IPS-18c (cell line): Measurements from ENCODE around the gene MAST4.

Source experiments
- H3K4me3 ChIP-seq: 2 replicates; pipeline ENCODE4 v1.7.0; 2013; ENCODE audit warnings: low read depth, mild to moderate bottlenecking, low read length, moderate library complexity; ENCODE audit not compliant: insufficient read depth
- H3K9me3 ChIP-seq: one replicate; pipeline ENCODE4 v1.6.1; 2013; ENCODE audit warnings: mild to moderate bottlenecking, low read length, moderate library complexity; ENCODE audit not compliant: control insufficient read depth, insufficient read depth

MAST4 gene

DNA sequence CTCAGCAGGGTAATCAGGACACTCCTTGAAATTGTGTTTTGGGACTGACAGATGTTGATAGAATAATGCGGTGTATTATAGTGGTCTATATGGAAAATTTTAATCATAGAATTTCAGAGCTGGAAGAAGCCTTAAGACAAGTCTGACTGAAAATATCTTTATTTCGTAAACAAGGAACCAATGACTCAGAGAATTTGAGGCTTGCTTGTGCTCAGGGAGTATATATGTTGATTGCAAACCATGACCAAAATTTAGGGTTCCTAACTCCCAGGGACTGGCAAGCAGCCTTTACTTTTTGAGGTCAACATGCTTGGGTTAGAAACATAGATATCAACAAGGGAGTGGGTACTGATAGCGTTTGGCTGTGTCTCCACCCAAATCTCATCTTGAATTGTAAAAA is 313.2 kb downstream of the MAST4 start:
- no peak overlapping the region for H3K4me3 ChIP-seq
- peaks cover 3% of the 10 kb centered on the region for H3K9me3 ChIP-seq

DNA sequence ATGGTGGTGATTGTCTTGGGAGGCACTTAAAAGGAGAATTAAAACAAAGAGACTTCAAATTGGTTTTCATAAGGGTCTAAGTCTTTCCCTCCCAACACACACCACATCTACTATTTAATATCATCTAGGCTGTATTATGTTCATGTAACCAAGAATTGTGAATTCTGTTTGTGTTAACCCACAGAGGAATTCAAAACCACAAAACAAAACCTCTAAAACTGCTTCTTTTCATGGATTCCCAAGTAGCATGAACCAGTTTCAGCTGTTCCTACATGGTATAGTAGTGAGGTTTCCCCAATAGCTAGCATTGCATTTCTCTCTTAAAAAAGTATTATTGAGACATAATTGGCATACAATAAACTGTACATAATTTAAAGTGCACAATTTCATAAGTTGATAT is 316.6 kb downstream of the MAST4 start:
- Histone ChIP-seq H3K9me3 (peaks cover 3% of the 10 kb centered on the region), H3K4me3 (no peak overlapping the region)

DNA sequence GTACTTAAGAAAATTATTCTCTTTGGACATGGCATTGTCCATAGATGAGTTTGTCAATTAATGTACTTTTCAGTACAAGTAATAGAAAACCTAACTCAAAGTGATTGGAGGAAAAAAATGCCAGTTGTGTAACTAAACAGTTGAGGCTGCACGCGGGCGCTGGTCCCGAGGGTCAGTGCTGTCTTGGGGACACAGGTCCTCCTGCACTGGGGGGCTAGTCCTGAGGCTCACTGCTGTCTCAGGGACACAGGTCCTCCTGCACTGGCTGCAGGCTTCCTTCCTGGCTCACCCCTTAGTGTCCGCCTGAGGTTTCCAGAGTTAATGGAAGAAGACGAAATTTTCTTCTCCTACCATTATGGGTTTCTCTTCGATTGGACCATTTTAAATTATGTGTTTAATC is 319.3 kb downstream of the MAST4 start:
- H3K4me3 ChIP-seq: no peak overlapping the region
- no peaks in the 10 kb centered on the region for H3K9me3 ChIP-seq

DNA sequence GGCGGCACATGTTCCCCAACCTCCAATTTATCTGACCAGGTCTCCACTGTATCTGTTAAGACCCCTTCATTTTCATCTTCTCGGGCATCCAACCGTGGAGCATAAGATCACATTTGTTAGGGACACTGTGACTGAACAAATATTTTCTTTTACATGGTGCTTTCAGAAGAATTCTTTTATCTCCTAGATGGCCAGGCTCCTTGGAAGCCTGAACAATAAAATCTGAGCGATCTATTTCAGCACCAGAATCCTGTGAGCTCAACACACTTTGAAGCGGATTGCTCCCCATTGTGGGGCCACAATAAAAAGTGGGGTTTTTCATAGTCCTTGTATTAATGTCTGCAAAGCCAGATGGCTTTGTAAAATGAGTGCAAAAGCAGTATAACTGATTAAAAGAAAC is 326.7 kb downstream of the MAST4 start:
- H3K9me3 ChIP-seq: peaks cover 2% of the 10 kb centered on the region
- H3K4me3 ChIP-seq: no peak overlapping the region

DNA sequence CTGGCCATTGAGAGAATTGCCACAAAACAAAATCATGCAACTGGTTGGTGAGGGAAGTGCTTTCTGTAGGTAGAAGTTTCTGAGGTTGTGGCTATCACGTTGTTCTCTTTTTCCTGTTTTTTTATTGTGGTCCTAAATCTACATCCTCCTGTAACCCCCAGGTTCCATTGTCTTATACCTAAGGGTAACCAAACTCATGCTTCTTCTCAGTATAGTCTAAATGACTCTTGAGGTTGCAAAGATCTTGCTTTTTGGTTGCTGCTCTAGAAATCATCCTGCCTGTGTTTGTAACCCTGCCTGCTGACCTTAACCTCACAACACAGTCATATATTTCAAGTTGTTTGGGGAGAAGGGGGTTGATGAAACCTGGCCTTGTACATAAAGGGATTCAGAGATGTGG is 327.3 kb downstream of the MAST4 start:
- Histone ChIP-seq H3K4me3 (no peak overlapping the region), H3K9me3 (peaks cover 2% of the 10 kb centered on the region)

DNA sequence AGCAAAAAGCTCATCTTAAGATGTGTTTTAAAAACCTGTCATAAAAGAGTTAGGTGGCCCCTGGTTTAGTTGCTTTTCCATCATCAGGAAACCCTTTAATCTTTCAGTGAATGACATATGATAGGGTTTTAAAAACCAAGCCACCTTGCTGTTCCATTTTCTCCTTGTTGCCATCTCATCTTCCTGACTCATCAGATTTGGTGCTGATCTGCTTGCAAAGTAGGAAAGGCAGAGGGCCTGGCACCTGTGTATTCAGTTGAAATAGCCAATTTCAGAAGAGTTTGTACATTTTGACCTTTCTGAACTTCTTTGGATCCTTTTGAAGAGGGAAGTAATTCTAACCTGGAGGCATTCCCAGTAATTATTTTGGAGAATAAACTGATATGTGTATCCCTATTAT is 327.7 kb downstream of the MAST4 start:
- no peak overlapping the region for H3K4me3 ChIP-seq
- peaks cover 2% of the 10 kb centered on the region for H3K9me3 ChIP-seq

DNA sequence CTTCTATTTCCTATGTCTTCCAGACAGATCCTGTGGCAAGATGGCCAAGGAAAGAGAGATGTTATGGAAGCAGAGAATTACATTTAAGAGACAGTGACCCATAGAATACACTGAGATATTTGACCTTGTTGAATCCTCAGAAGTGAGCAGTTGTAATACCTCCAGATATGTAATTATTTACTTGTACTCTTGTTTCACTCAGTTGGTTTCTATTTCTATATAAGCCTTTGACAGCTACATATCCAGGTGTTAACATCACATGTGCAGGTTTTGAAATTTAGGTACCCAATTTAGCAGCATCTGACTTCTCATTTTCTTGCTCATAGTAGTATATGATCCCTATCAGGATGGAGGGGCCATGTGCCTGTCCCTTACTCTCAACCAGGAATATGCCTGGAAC is 330.9 kb downstream of the MAST4 start:
- no peak overlapping the region for H3K4me3 ChIP-seq

DNA sequence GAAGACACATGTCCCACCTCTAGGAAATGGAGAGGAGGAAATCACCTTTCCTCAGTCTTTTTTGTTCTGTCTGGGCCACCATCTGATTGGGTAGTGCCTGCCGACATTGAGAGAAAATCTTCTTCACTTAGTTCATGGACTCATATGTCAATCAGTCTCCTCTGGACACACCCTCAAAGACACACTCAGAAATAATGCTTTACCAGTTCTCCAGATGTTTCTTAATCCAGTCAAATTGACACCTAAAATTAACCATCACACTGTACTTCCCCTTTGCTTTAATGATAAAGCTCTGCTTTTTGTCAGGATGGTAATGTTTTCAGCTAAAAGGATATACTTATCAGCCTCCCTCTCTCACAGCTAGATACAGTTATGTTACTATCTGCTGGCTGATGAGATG is 333.1 kb downstream of the MAST4 start:
- Histone ChIP-seq H3K9me3 (no peaks in the 10 kb centered on the region), H3K4me3 (no peak overlapping the region)

More for the DNA sequence above, 330.9 kb downstream of the MAST4 start:
- H3K9me3 ChIP-seq: no peaks in the 10 kb centered on the region

DNA sequence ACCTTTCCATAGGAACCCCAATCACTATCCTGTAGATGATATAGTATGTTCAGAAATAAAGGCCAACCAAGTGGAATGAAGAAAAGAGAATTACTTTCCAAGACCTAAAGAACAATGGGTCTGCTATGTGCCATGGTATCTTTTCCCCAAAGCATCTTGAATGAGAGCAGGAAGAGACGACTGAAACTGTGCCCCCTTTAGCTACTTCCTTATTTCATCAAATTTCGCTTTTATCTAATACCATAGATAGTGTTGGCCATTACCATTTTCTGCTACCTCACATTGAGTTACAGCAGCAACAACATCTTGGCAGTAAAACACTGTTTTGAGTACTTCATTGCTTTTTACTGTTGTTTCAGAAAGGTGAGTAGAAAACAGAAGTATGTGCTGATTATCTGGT is 333.8 kb downstream of the MAST4 start:
- Histone ChIP-seq H3K9me3 (no peaks in the 10 kb centered on the region), H3K4me3 (no peak overlapping the region)

DNA sequence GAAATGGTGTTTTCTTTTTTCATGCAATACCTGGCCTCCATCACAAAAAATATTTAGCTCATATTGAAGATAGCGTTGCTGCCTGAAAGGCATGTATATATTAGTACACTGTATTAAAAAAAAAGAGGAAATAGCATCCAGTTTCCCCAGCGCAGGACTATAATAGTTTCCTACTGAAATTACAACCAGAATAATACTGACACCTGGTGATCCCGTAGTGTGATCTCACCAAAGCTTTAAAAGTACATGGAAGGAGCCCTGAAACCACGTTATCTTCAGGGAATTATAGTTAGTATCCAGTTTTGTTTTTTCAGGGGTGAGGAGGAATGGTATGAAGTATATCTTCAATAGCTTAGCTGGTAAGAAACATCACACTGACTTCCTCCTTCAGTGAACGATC is 335.5 kb downstream of the MAST4 start:
- no peaks in the 10 kb centered on the region for H3K9me3 ChIP-seq

DNA sequence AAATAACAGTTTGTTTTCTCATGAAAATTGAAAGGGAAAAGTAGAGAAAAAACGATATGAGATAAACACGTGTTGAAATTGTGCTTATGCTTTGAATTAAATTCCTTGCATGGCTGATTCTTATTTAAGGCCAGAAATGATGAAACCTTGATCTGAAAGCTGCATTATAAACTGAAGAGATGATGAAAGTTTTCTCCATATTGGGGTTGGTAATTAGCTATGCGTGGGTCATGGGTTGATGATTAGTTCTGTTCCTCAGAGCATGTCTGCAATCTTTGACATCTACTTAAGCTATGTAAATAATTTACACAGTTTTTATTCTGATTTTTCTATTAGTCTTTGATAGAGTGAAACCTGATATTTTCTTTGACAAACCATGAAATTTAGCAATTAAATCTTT is 336.3 kb downstream of the MAST4 start:
- Histone ChIP-seq H3K4me3 (no peak overlapping the region), H3K9me3 (no peaks in the 10 kb centered on the region)

More for the DNA sequence above, 335.5 kb downstream of the MAST4 start:
- H3K4me3 ChIP-seq: no peak overlapping the region

DNA sequence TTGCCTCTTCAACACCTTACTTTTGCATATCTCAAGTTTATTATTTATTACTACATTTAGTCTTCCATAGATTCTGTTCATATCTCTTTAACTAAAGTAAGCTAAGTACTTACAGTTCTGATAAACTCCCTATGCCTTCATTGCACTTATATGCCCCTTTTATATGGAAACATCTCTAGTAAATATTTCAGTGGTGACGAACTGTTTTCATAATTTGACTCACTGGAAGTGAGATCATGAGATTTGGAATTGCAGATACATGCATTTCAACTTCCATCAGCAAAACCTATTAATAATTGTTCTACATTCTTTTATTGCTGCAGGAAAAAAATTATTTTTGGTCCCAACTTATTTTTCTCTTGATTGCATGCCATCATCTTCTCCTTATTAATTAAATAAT is 336.9 kb downstream of the MAST4 start:
- no peak overlapping the region for H3K4me3 ChIP-seq

DNA sequence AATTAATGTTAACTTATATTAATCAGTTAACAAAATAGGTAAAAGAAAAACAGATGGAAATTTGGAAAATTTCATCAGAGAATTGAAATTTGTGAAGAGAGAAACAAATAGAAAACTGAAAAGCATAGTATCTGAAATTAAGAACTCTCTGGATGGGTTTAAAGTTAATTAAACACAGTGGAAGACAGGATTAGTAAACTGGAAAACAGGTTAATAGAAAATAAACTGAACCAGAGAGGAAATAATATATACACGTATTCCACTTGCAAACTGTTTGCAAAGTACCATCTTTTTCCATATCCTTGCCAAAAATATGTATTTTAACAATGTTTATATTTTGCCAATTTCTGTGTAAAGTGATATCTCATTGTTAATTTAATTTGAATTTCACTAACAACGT is 342.9 kb downstream of the MAST4 start:
- no peaks in the 10 kb centered on the region for H3K9me3 ChIP-seq
- H3K4me3 ChIP-seq: no peak overlapping the region

More for the DNA sequence above, 336.9 kb downstream of the MAST4 start:
- no peaks in the 10 kb centered on the region for H3K9me3 ChIP-seq

DNA sequence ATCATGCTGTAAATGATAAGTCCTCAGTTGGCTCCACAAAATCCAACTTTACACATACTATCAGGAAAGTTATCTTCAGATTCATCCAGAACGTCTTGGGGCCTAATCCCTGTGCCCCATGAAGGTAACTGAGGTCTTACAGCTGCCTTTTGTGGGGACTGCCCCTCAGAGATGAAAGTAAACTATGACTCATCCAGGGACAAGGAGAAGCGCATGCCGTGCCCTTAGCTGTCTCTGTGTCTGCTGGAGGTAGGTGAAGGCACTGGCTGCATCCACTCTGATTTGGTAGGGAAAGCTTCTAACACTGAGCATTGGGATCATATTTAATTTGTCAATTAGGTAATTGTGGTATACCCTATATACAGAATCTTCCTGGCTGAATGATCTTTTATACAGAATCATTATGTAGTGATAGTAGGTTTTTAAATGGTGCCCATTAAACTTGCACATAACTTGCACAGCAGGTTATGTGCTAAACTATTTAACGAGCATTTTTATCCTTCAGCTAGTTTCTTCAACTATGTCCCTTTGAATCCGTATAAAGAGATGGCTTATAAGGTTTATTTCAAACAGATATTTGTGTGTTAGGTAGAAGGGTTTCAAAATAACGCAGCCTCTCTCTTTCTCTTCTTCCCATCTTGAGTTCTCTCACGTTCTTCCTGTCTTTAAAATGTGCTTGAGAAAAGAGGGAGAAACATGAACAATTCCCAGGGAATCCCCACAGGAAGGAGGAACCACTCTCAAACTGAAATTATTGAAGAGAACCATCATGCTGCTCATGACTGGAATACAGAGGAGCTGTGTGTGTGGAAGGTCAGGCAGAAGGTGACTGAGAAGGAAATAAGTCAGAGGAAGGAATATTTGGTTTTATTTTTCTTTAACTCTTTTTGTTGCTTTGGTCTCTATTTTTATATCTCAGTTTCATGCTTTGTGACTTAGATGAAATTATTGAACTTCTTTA is 349.5 kb downstream of the MAST4 start:
- Histone ChIP-seq H3K9me3 (no peaks in the 10 kb centered on the region), H3K4me3 (no peak overlapping the region)

DNA sequence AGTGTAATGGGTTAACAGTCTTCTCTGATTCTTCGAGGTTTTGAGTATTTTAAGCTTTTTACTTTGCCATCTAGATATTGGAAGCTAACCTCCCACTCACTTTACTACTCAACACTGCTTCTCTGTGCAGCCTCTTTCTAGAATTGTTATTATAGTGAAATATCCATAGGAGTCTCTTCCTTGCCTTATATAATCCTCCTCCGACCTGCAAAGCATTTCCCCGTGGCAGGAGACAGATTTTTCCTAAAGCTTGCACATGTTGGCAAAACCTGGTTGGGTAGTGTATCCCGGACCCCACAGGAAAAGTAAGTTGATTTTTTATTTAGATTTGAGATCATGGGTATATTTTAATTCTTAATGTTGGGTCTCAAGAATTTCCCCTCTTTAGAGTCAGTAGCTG is 351.3 kb downstream of the MAST4 start:
- Histone ChIP-seq H3K9me3 (no peaks in the 10 kb centered on the region), H3K4me3 (no peak overlapping the region)

DNA sequence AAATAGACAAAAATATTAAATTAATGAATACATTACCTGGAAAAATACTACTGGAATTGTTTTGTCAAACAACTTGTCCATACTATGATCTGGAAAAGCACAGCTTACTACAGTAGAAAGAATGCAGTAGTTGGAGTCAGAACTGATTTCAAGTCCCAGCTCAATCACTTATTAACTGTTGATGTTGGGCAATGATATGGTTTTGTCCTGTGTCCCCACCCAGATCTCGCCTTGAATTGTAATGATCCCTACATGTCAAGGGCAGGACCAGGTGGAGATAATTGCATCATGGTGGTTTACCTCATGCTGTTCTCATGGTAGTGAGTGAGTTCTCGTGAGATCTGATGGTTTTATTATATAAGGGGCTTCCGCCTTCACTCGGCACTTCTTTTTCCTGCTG is 352.9 kb downstream of the MAST4 start:
- Histone ChIP-seq H3K9me3 (no peaks in the 10 kb centered on the region), H3K4me3 (no peak overlapping the region)

DNA sequence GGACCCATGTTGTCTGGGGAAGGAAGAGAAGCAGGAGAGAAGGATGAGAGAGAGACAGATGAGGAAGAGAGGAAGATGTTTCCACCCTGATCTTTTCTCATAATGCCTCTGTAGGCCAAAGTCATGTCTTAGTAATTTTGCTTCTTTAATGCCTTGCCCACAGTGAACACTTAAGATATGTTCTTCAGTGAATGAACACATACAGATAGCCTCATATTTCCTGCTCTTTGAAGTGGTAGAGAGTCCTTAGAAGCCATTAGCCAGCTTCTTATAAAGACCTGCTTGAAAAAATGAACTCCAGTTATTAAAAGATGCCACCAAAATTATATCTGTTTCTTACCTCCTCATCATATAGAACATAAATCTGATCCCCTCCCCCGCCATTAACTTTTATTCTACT is 356.0 kb downstream of the MAST4 start:
- H3K4me3 ChIP-seq: no peak overlapping the region
- no peaks in the 10 kb centered on the region for H3K9me3 ChIP-seq

DNA sequence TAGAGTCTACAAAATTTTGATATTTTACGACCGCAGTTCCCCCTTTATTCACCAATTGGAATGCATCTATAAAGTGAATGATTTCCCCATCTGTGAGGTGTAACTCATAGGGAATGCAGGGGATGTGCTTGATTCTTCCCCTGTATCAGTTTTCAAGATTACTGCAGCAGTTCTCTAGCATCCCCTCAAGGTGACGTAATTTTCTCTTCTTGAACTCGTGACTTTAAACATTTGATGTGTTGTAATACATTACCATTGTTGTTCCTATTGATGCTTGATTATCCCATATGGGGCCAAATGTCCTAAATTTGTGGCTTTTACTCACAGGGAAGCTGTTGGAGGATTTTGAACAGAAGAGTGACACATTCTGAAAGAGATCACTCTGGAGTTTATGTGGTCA is 360.2 kb downstream of the MAST4 start:
- no peaks in the 10 kb centered on the region for H3K9me3 ChIP-seq
- no peak overlapping the region for H3K4me3 ChIP-seq
